Mucosa of rectum (tissue), 2 donors: ENCODE results near the gene PRDM8.
"Not testable (repeated sequence)": the region's sequence is repeated elsewhere in the genome, so short reads cannot be mapped to it uniquely, and the experiment has no call there.

ENCODE experiments used
- H3K27ac ChIP-seq, 2 donors: one replicate each; pipeline ENCODE4 v1.7.0; 2013; ENCODE audit warnings: inconsistent platforms in 2 of 2, low read depth in 2 of 2, low read length in 2 of 2
- H3K27me3 ChIP-seq, 2 donors: one replicate each; pipeline ENCODE4 v1.7.0; 2013; ENCODE audit warnings: low read length in 2 of 2; ENCODE audit not compliant: control insufficient read depth in 2 of 2, insufficient read depth in 2 of 2
- H3K36me3 ChIP-seq, 2 donors: one replicate each; pipeline ENCODE4 v1.7.0; 2013; ENCODE audit warnings: low read length in 2 of 2; ENCODE audit not compliant: control insufficient read depth in 2 of 2, insufficient read depth in 2 of 2
- H3K4me1 ChIP-seq, 2 donors: one replicate each; pipeline ENCODE4 v1.7.0; 2013; ENCODE audit warnings: low read length in 2 of 2, mild to moderate bottlenecking in 1 of 2; ENCODE audit not compliant: control insufficient read depth in 2 of 2, insufficient read depth in 2 of 2
- H3K4me3 ChIP-seq, 2 donors: one replicate each; pipeline ENCODE4 v1.7.0; 2013; ENCODE audit warnings: low read length in 2 of 2
- H3K9ac ChIP-seq, 2 donors: one replicate each; pipeline ENCODE4 v1.7.0; 2013; ENCODE audit warnings: low read length in 2 of 2, low read depth in 1 of 2, mild to moderate bottlenecking in 1 of 2
- H3K9me3 ChIP-seq, 2 donors: one replicate each; pipeline ENCODE4 v1.7.0; 2013; ENCODE audit warnings: low read length in 2 of 2; ENCODE audit not compliant: control insufficient read depth in 2 of 2
- donor health status: healthy.
- donor health status: Normal muscosa, but diverticular disease.

Gene PRDM8

DNA sequence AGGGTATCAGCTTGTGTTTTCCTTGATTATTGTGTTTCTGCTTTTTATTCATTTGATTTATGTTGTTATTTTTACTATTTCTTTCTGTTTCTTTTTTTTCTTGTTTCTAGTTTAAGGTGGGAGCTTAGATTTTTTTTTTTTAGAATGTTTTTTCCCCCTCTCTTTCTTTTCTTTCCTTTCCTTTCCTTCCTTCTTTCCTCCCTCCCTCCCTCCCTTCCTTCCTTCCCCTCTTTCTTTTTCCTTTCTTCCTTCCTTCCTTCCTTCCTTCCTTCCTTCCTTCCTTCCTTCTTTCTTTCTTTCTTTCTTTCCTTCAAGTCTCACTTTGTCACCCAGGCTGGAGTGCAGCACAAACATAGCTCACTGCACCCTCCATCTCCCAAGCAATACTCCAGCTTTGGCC lies 31.4 kb upstream of the PRDM8 start:
- H3K27me3 ChIP-seq: no peaks in the 10 kb centered on the region
- H3K9me3 ChIP-seq: no peaks in the 10 kb centered on the region
- H3K27ac ChIP-seq: no peak overlapping the region
- H3K4me1 ChIP-seq: no peaks in the 10 kb centered on the region
- H3K4me3 ChIP-seq: no peak overlapping the region
- H3K36me3 ChIP-seq: no peaks in the 10 kb centered on the region
- no peak overlapping the region for H3K9ac ChIP-seq

GRCh38 chr4:80171251-80171650 lies 26.1 kb upstream of the PRDM8 start:
- Histone ChIP-seq H3K27me3 (no peaks in the 10 kb centered on the region), H3K36me3 (no peaks in the 10 kb centered on the region), H3K27ac (no peak overlapping the region)

GRCh38 chr4:80171656-80172055 lies 25.6 kb upstream of the PRDM8 start:
- H3K4me3 ChIP-seq: no peak overlapping the region
- peaks cover 0 to 8% of the 10 kb centered on the region in 2 donors for H3K4me1 ChIP-seq
- no peak overlapping the region for H3K27ac ChIP-seq
- H3K36me3 ChIP-seq: no peaks in the 10 kb centered on the region
- H3K9me3 ChIP-seq: no peaks in the 10 kb centered on the region
- no peak overlapping the region for H3K9ac ChIP-seq
- no peaks in the 10 kb centered on the region for H3K27me3 ChIP-seq

More at GRCh38 chr4:80171251-80171650, 26.1 kb upstream of the PRDM8 start:
- no peak overlapping the region for H3K9ac ChIP-seq
- H3K4me3 ChIP-seq: no peak overlapping the region
- peaks cover 0 to 8% of the 10 kb centered on the region in 2 donors for H3K4me1 ChIP-seq
- H3K9me3 ChIP-seq: no peaks in the 10 kb centered on the region

GRCh38 chr4:80172203-80172602 lies 25.1 kb upstream of the PRDM8 start:
- Histone ChIP-seq H3K27ac (no peak overlapping the region), H3K4me3 (peak overlapping the region in 1 of 2 donors; percentile 10), H3K27me3 (no peaks in the 10 kb centered on the region), H3K9ac (peak overlapping the region in 1 of 2 donors; percentile 28), H3K4me1 (peaks cover 0 to 8% of the 10 kb centered on the region in 2 donors), H3K9me3 (no peaks in the 10 kb centered on the region), H3K36me3 (no peaks in the 10 kb centered on the region)

- Histone ChIP-seq H3K9me3 (no peaks in the 10 kb centered on the region), H3K27me3 (no peaks in the 10 kb centered on the region), H3K36me3 (no peaks in the 10 kb centered on the region), H3K9ac (no peak overlapping the region), H3K4me3 (no peak overlapping the region), H3K27ac (no peak overlapping the region), H3K4me1 (peaks cover 0 to 8% of the 10 kb centered on the region in 2 donors)
These were observed 23.9 kb upstream of the PRDM8 start for GRCh38 chr4:80173401-80173800.

GRCh38 chr4:80173841-80174240 lies 23.5 kb upstream of the PRDM8 start:
- H3K4me3 ChIP-seq: no peak overlapping the region
- no peaks in the 10 kb centered on the region for H3K27me3 ChIP-seq
- H3K27ac ChIP-seq: no peak overlapping the region
- H3K36me3 ChIP-seq: no peaks in the 10 kb centered on the region
- H3K9ac ChIP-seq: no peak overlapping the region
- H3K4me1 ChIP-seq: peaks cover 0 to 8% of the 10 kb centered on the region in 2 donors
- no peaks in the 10 kb centered on the region for H3K9me3 ChIP-seq

DNA sequence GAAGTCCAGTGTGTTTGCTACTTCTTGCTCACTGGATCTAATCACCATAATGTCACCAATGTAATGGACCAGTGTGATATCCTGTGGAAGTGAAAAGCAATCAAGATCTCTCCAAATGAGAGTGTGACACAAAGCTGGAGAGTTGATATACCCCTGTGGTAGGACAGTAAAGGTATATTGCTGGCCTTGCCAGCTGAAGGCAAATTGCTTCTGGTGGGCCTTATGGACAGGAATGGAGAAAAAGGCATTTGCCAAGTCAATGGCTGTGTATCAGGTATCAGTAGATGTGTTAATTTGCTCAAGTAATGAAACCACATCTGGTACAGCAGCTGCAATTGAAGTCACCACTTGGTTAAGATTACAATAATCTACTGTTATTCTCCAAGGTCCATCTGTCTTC lies 19.5 kb upstream of the PRDM8 start:
- not testable (repeated sequence) for H3K36me3 ChIP-seq, H3K27me3 ChIP-seq, H3K9me3 ChIP-seq, H3K4me1 ChIP-seq, H3K27ac ChIP-seq, H3K4me3 ChIP-seq, H3K9ac ChIP-seq

GRCh38 chr4:80178964-80179363 lies 18.3 kb upstream of the PRDM8 start:
- Histone ChIP-seq H3K9me3 (no peaks in the 10 kb centered on the region), H3K4me1 (no peaks in the 10 kb centered on the region), H3K4me3 (no peak overlapping the region), H3K36me3 (no peaks in the 10 kb centered on the region), H3K27ac (no peak overlapping the region), H3K27me3 (peaks cover 0 to 2% of the 10 kb centered on the region in 2 donors), H3K9ac (no peak overlapping the region)

DNA sequence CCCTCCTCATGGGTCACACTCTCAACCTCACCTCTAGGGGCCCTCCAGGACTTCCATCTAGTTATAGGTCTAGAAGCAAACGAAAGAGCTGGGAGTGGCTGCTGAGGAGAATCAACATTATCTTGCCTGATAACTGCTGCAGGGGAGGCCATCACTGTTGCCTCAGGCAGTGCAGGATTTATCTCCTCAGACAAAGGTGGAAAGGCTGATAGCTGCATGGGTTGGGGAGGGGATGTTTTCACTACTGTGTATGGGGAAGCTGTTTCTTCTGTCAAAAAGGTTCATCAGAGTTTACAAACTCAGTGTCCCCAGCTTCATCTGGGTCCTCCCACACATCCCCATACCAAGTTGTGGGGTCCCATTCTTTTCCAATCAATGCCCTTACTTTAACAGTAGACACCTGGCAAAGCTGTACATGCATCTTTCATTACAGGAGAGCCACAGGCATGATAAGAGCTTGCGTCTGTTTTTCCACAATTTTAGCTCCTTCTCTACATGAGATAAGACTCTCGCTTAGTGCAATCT lies 17.6 kb upstream of the PRDM8 start:
- no peaks in the 10 kb centered on the region for H3K9me3 ChIP-seq
- peaks cover 4 to 5% of the 10 kb centered on the region in 2 donors for H3K4me1 ChIP-seq
- H3K36me3 ChIP-seq: no peaks in the 10 kb centered on the region
- H3K27me3 ChIP-seq: peaks cover 0 to 6% of the 10 kb centered on the region in 2 donors
- no peak overlapping the region for H3K9ac ChIP-seq
- H3K27ac ChIP-seq: no peak overlapping the region
- no peak overlapping the region for H3K4me3 ChIP-seq

- H3K4me1 ChIP-seq: peaks cover 12 to 13% of the 10 kb centered on the region in 2 donors
- H3K4me3 ChIP-seq: no peak overlapping the region
- peaks cover 9 to 13% of the 10 kb centered on the region in 2 donors for H3K27me3 ChIP-seq
- H3K27ac ChIP-seq: no peak overlapping the region
- H3K9me3 ChIP-seq: no peaks in the 10 kb centered on the region
- H3K9ac ChIP-seq: no peak overlapping the region
- H3K36me3 ChIP-seq: no peaks in the 10 kb centered on the region
These were observed 16.6 kb upstream of the PRDM8 start for GRCh38 chr4:80180743-80181142.
